A549 (cell line): ENCODE data around the gene BEST2. TPM values are rescaled to one million over a fixed set of nuclear protein-coding genes. Genes with fewer than 3 reads are reported as not detected.

Source experiments
- ATAC-seq, 2 experiments: fragments of 200-7000 bp in 1 of 2; fragments of >200 bp in 1 of 2; cut with Nextera tagmentation in 1 of 2; cut with Tn5 transposase in 1 of 2; 3 replicates each; pipeline versions ENCODE4 v1.8.0 to v1.9.1; 2018 to 2020; ENCODE audit warnings: mild to moderate bottlenecking in 1 of 2, moderate library complexity in 1 of 2
- CTCF ChIA-PET: fragments of 300-600 bp; sonication (Branson Sonifier 250); formaldehyde crosslinking; extraction: SDS; loops from one replicate; lab custom pipeline; 2021; ENCODE audit warnings: antibody characterized with exemption, inconsistent platforms; lab: Yijun Ruan, JAX
- POLR2A ChIA-PET: fragments of 350-600 bp; formaldehyde crosslinking; extraction: SDS; loops from one replicate; lab custom pipeline; 2021; ENCODE audit warnings: antibody characterized with exemption, inconsistent platforms; lab: Yijun Ruan, JAX
- DNase-seq, 2 experiments: peaks; one replicate each; pipeline versions ENCODE4 v3.0.0 to v3.0.0-alpha.2; 2011 to 2016; ENCODE audit warnings: low read depth in 1 of 2, low spot score in 1 of 2
- FAIRE-seq: peaks from 2 replicates; lab custom pipeline; 2011; peaks lifted over from hg19 to GRCh38; lab: Jason Lieb, UNC
- H3K27ac ChIP-seq, 2 experiments: fragments of >200 bp; sonication (Bioruptor Twin); formaldehyde crosslinking; 3 replicates each; pipeline ENCODE4 v1.5.1; 2016 to 2017
- H3K4me1 ChIP-seq: fragments of >200 bp; sonication (Bioruptor Twin); formaldehyde crosslinking; 3 replicates; pipeline ENCODE4 v1.6.1; 2016
- H3K4me2 ChIP-seq: fragments of >200 bp; sonication (Bioruptor Twin); formaldehyde crosslinking; 3 replicates; pipeline ENCODE4 v1.6.1; 2016
- H3K4me3 ChIP-seq: fragments of >200 bp; sonication (Bioruptor Twin); formaldehyde crosslinking; 3 replicates; pipeline ENCODE4 v1.5.1; 2016
- H3K9me3 ChIP-seq: fragments of >200 bp; sonication (Bioruptor Twin); formaldehyde crosslinking; 3 replicates; pipeline ENCODE4 v1.6.1; 2016
- CHD4 ChIP-seq: fragments of 200-600 bp; sonication (generic); IDR thresholded peaks from 2 replicates; pipeline ENCODE4 v1.6.1; 2016; ENCODE audit warnings: antibody characterized with exemption, mild to moderate bottlenecking, borderline replicate concordance
- CTCF ChIP-seq: fragments of >200 bp; sonication (Bioruptor Twin); formaldehyde crosslinking; IDR thresholded peaks from 3 replicates; pipeline ENCODE4 v1.5.1; 2016
- E2F6 ChIP-seq: IDR thresholded peaks from 2 replicates; pipeline ENCODE4 v1.6.1; 2012; ENCODE audit warnings: low read depth, borderline replicate concordance
- EHF ChIP-seq: fragments of 250-450 bp; sonication (Bioruptor Pico); IDR thresholded peaks from 2 replicates; pipeline ENCODE4 v1.5.0; 2020; ENCODE audit warnings: mild to moderate bottlenecking
- ESRRA ChIP-seq: fragments of 150-350 bp; IDR thresholded peaks from 2 replicates; pipeline ENCODE4 v1.6.1; 2014; ENCODE audit warnings: mild to moderate bottlenecking, low read length, borderline replicate concordance
- FOSB ChIP-seq: fragments of 250-450 bp; sonication (Bioruptor Pico); IDR thresholded peaks from 2 replicates; pipeline ENCODE4 v1.5.0; 2020; ENCODE audit warnings: mild to moderate bottlenecking, moderate library complexity
- HOXB13 ChIP-seq: fragments of 250-450 bp; sonication (Bioruptor Pico); IDR thresholded peaks from 2 replicates; pipeline ENCODE4 v1.5.0; 2020; ENCODE audit warnings: low read depth, mild to moderate bottlenecking, moderate library complexity
- JUN ChIP-seq, 2 experiments: fragments of >200 bp; sonication (Bioruptor Twin); formaldehyde crosslinking; IDR thresholded peaks; 2 replicates in 1 of 2; 3 replicates in 1 of 2; pipeline ENCODE4 v1.6.1; 2016 to 2017
- MAFK ChIP-seq: fragments of 450-650 bp; IDR thresholded peaks from 2 replicates; pipeline ENCODE4 v1.6.1; 2014; ENCODE audit not compliant: partially characterized antibody
- MAX ChIP-seq: IDR thresholded peaks from 2 replicates; pipeline ENCODE4 v1.6.1; 2012
- PHF8 ChIP-seq: fragments of 200-600 bp; sonication (generic); IDR thresholded peaks from 2 replicates; pipeline ENCODE4 v1.6.1; 2016; ENCODE audit warnings: low read depth, mild to moderate bottlenecking, antibody characterized with exemption, moderate library complexity, borderline replicate concordance
- POLR2A ChIP-seq: IDR thresholded peaks from 2 replicates; pipeline ENCODE4 v1.6.1; 2012; ENCODE audit warnings: mild to moderate bottlenecking, low read length
- RFX5 ChIP-seq: fragments of 450-650 bp; IDR thresholded peaks from 2 replicates; pipeline ENCODE4 v1.7.1; 2014; ENCODE audit warnings: antibody characterized with exemption, mild to moderate bottlenecking, moderate library complexity
- ZC3H11A ChIP-seq: fragments of 450-650 bp; IDR thresholded peaks from 2 replicates; pipeline ENCODE4 v1.6.1; 2014; ENCODE audit warnings: antibody characterized with exemption, mild to moderate bottlenecking
- WGBS: methylation state at CpG from one replicate; pipeline ENCODE4 v1.1.6; 2017; ENCODE audit errors: missing lambda C conversion rate; 5-methylcytosine and 5-hydroxymethylcytosine counted together
- polyA plus RNA-seq, 4 experiments: library from polyadenylated mRNA; depleted of rRNA in 3 of 4; stranded (reverse); fragments of >200 nt; fragmentation: RNase III in 1 of 4; extraction: RNeasy Plus Mini Kit Qiagen cat#74134 plus additional on column Dnase treatment in 1 of 4; gene quantifications; 2 replicates in 3 of 4; 3 replicates in 1 of 4; pipeline ENCODE4 v1.2.3, GENCODE V29; 2011 to 2017

BEST2 gene
- polyA plus RNA-seq, 2 of the 4 experiments (the other 2 are of a cell fraction): not detected

GRCh38 chr19:12778017-12778904, 26.7 kb downstream of the BEST2 start:
- Histone ChIP-seq H3K9me3 (no peaks in the 10 kb centered on the region), H3K4me3 (peak overlapping the region; percentile 55), H3K4me1 (peaks cover 44% of the 10 kb centered on the region), H3K4me2 (peak overlapping the region; percentile 86), H3K27ac (peak overlapping the region; percentile 91 to 99)
- DNase-seq (peak in 1 of 2 experiments; percentile 78), ATAC-seq (peak; percentile 56 to 67), FAIRE-seq (no peak)
- CTCF ChIA-PET: interaction anchor here (0.5 to 29.7 kb wide), 10 partner anchors 9 to 105 kb away, joined by 3 to 901 read pairs (median 5); partner anchors contain the start of genes BEST2, GET3, JUNB and PRDX2
- 3% methylated on average over 29 of the region's 44 CpGs for WGBS
- POLR2A ChIA-PET: interaction anchor here (0.6 to 3.9 kb wide), 4 partner anchors 10 to 1231 kb away, joined by 3 to 122 read pairs (median 14); partner anchors contain the start of genes GET3 and JUNB
- TF ChIP-seq POLR2A (peak; percentile 34; the same call in 1 of the 2 replicates), MAX (peak; percentile 79), JUN (IDR thresholded peaks at IDR 0.05) (peak; percentile 40 to 61; a peak in 4 of 5 replicates), PHF8 (no peak), FOSB (no peak)

GRCh38 chr19:12778905-12779161, 27.2 kb downstream of the BEST2 start:
- FAIRE-seq (no peak), ATAC-seq (no peak), DNase-seq (no peak)
- peak overlapping the region; percentile 86 for H3K4me2 ChIP-seq
- peak overlapping the region; percentile 55 for H3K4me3 ChIP-seq
- CTCF ChIA-PET: interaction anchor here (1.4 to 29.7 kb wide), 6 partner anchors 9 to 104 kb away, joined by 3 to 901 read pairs (median 32); partner anchors contain the start of genes BEST2, GET3, JUNB and PRDX2
- 28% methylated on average over 4 of the region's 6 CpGs for WGBS
- TF ChIP-seq CHD4 (no peak), EHF (CRISPR knock-in tag) (no peak), CTCF (no peak), E2F6 (no peak), MAFK (no peak), RFX5 (no peak), FOSB (no peak)
- POLR2A ChIA-PET: interaction anchor here (0.6 to 3.9 kb wide), 3 partner anchors 10 to 1232 kb away, joined by 4 to 122 read pairs (median 24); partner anchors contain the start of gene JUNB
- peaks cover 46% of the 10 kb centered on the region for H3K4me1 ChIP-seq
- H3K27ac ChIP-seq: peak overlapping the region; percentile 91 to 99
- no peaks in the 10 kb centered on the region for H3K9me3 ChIP-seq

GRCh38 chr19:12779162-12779993, 27.8 kb downstream of the BEST2 start:
- peak overlapping the region; percentile 86 for H3K4me2 ChIP-seq
- DNase-seq (peak in 1 of 2 experiments; percentile 62), FAIRE-seq (no peak), ATAC-seq (peak; percentile 3 to 12; a peak in 3 of 6 replicates)
- peaks cover 50% of the 10 kb centered on the region for H3K4me1 ChIP-seq
- H3K27ac ChIP-seq: peak overlapping the region; percentile 91 to 99
- H3K9me3 ChIP-seq: no peaks in the 10 kb centered on the region
- POLR2A ChIA-PET: interaction anchor here (2.7 to 3.9 kb wide), 2 partner anchors 9 to 14 kb away, joined by 24 to 122 read pairs; partner anchors contain the start of gene JUNB
- TF ChIP-seq ESRRA (no peak), MAX (peak; percentile 18; the same call in 1 of the 2 replicates), ZC3H11A (no peak), HOXB13 (CRISPR knock-in tag) (no peak)
- CTCF ChIA-PET: interaction anchor here (1.4 to 29.7 kb wide), 5 partner anchors 8 to 104 kb away, joined by 3 to 901 read pairs (median 58); partner anchors contain the start of genes BEST2, GET3, JUNB and PRDX2
- peak overlapping the region; percentile 55; the same call in 2 of the 3 replicates for H3K4me3 ChIP-seq
- 78% methylated on average over 10 of the region's 15 CpGs for WGBS
